Measurements from ENCODE around the gene STARD10. TPM values are rescaled to one million over a fixed set of nuclear protein-coding genes. Genes with fewer than 3 reads are reported as not detected.
A peak's percentile ranks its signal among the peaks of the same experiment; 100 is the strongest.

Gene STARD10
- total and polyA plus RNA-seq, 9 of the 15 experiments (the other 6 are each of a cell fraction or from before 2014, with no cell fraction given), result 0.15 to 52.9 (median 32.3) TPM

- no peak for ATAC-seq
- Histone ChIP-seq H4K20me1 (replicated peaks; ENCODE audit: control insufficient read depth, insufficient read depth, low read length) (no peaks in the 10 kb centered on the region), H3K4me2 (ENCODE audit: insufficient read depth, low read length) (peak overlapping the region; percentile 90), H3K9me1 (ENCODE audit: control insufficient read depth, insufficient read depth, low read length) (peaks cover 2% of the 10 kb centered on the region), H3K79me2 (ENCODE audit: control insufficient read depth, insufficient read depth, low read length) (peaks cover 8% of the 10 kb centered on the region; the same call in 1 of the 3 replicates), H3K4me1 (replicated peaks in 1 of 2; ENCODE audit: control insufficient read depth in 2 of 2, insufficient read depth in 2 of 2, low read length in 2 of 2) (peaks cover 28 to 48% of the 10 kb centered on the region in 2 experiments; a peak in 4 of 5 replicates), H3K27ac (ENCODE audit: extremely low read depth, low read depth, low read length) (peak overlapping the region; percentile 86), H2AFZ (ENCODE audit: low read depth, low read length) (peak overlapping the region; percentile 100), H3K36me3 (ENCODE audit: control insufficient read depth, insufficient read depth, low read length) (no peaks in the 10 kb centered on the region), H3K27me3 (ENCODE audit: control insufficient read depth in 2 of 2, insufficient read depth in 2 of 2, low read length in 2 of 2) (no peaks in the 10 kb centered on the region), H3K4me3 (no peak overlapping the region), H3K9ac (ENCODE audit: insufficient read depth in 1 of 2, low read depth in 2 of 2, low read length in 2 of 2) (peak overlapping the region; percentile 69 to 70), H3K9me3 (replicated peaks; ENCODE audit: control insufficient read depth, insufficient read depth, low read depth, low read length) (no peaks in the 10 kb centered on the region)
- FAIRE-seq, result no peak
- POLR2A ChIA-PET, result interaction anchor here (2.6 to 3.4 kb wide), 2 partner anchors 15 to 21 kb away, joined by 9 to 17 read pairs; partner anchors contain the start of gene ATG16L2
- 86% methylated on average over 2 of the region's 3 CpGs for WGBS (ENCODE audit: insufficient coverage, low coverage, missing lambda C conversion rate)
- no peak for DNase-seq (ENCODE audit: extremely low read depth in 1 of 4, low spot score in 3 of 4)
- CTCF ChIA-PET (ENCODE audit: low intra/inter-chr PET ratio), result interaction anchor here (0.6 to 2.4 kb wide), 4 partner anchors 51 to 108 kb away, joined by 3 to 24 read pairs (median 4); no protein-coding TSS in a partner anchor
- in situ Hi-C loops (cut with MboI), result no loop called here
- intact Hi-C loops (cut with micrococcal nuclease), result loop anchor here (1.0 to 2.0 kb wide), 3 partner anchors 16 to 67 kb away; partner anchors contain the start of gene ARAP1
- no TSS peak for BruUV-seq (replicated peaks)
- TF ChIP-seq ZNF121 (CRISPR knock-in tag; conservative IDR thresholded peaks at IDR 0.05) (no peak), BCL6 (CRISPR knock-in tag; IDR thresholded peaks at IDR 0.05) (no peak), MEF2A (IDR thresholded peaks at IDR 0.05; ENCODE audit: control insufficient read depth, low read depth, low read length) (no peak), BCOR (IDR thresholded peaks at IDR 0.05) (no peak), GABPA (tag; conservative IDR thresholded peaks at IDR 0.05; ENCODE audit: low read depth) (no peak), CTBP1 (IDR thresholded peaks at IDR 0.05; ENCODE audit: borderline replicate concordance) (0 out of 2 replicates have a peak, but pooled peaks have one; percentile 12), SIN3A (IDR thresholded peaks at IDR 0.05; ENCODE audit: borderline replicate concordance in 2 of 2, control insufficient read depth in 1 of 2, low read depth in 2 of 2, low read length in 2 of 2) (no peak), ESRRA (IDR thresholded peaks at IDR 0.05; ENCODE audit: borderline replicate concordance, low read depth) (no peak), RHOXF2B (CRISPR knock-in tag; conservative IDR thresholded peaks at IDR 0.05) (no peak), ZC3H8 (IDR thresholded peaks at IDR 0.05) (no peak)
- TF ChIP-seq, protein P1, sequence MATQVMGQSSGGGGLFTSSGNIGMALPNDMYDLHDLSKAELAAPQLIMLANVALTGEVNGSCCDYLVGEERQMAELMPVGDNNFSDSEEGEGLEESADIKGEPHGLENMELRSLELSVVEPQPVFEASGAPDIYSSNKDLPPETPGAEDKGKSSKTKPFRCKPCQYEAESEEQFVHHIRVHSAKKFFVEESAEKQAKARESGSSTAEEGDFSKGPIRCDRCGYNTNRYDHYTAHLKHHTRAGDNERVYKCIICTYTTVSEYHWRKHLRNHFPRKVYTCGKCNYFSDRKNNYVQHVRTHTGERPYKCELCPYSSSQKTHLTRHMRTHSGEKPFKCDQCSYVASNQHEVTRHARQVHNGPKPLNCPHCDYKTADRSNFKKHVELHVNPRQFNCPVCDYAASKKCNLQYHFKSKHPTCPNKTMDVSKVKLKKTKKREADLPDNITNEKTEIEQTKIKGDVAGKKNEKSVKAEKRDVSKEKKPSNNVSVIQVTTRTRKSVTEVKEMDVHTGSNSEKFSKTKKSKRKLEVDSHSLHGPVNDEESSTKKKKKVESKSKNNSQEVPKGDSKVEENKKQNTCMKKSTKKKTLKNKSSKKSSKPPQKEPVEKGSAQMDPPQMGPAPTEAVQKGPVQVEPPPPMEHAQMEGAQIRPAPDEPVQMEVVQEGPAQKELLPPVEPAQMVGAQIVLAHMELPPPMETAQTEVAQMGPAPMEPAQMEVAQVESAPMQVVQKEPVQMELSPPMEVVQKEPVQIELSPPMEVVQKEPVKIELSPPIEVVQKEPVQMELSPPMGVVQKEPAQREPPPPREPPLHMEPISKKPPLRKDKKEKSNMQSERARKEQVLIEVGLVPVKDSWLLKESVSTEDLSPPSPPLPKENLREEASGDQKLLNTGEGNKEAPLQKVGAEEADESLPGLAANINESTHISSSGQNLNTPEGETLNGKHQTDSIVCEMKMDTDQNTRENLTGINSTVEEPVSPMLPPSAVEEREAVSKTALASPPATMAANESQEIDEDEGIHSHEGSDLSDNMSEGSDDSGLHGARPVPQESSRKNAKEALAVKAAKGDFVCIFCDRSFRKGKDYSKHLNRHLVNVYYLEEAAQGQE (IDR thresholded peaks at IDR 0.05; ENCODE audit: borderline replicate concordance), result no peak
- TF ChIP-seq, protein P1 (CRISPR knock-in tag; IDR thresholded peaks at IDR 0.05; ENCODE audit: low read depth), result no peak
- TF ChIP-seq, protein P2, sequence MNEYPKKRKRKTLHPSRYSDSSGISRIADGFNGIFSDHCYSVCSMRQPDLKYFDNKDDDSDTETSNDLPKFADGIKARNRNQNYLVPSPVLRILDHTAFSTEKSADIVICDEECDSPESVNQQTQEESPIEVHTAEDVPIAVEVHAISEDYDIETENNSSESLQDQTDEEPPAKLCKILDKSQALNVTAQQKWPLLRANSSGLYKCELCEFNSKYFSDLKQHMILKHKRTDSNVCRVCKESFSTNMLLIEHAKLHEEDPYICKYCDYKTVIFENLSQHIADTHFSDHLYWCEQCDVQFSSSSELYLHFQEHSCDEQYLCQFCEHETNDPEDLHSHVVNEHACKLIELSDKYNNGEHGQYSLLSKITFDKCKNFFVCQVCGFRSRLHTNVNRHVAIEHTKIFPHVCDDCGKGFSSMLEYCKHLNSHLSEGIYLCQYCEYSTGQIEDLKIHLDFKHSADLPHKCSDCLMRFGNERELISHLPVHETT (CRISPR knock-in tag; conservative IDR thresholded peaks at IDR 0.05 in 1 of 2, IDR thresholded peaks at IDR 0.05 in 1 of 2), result no peak
These were observed 1.3 kb downstream of the STARD10 start for GRCh38 chr11:72792437-72793021.

All from K562 (cell line).